HEK293 (cell line): Measurements from ENCODE around the gene USP46.

ENCODE experiments used
- BCL11A ChIP-seq: fragments of 450-650 bp; formaldehyde crosslinking; IDR thresholded peaks from 2 replicates; pipeline ENCODE4 v1.5.1; 2016; ENCODE audit warnings: low read depth, missing biosample characterization, missing genetic modification characterization
- ZSCAN30 ChIP-seq: fragments of 450-650 bp; IDR thresholded peaks from 2 replicates; pipeline ENCODE4 v1.5.1; 2018; ENCODE audit warnings: missing biosample characterization, mild to moderate bottlenecking, missing genetic modification characterization, moderate library complexity

Gene USP46

GRCh38 chr4:52545099-52546069 is 113.7 kb downstream of the USP46 start (continued):
- TF ChIP-seq ZSCAN30 (tag by site-specific recombination) (0 out of 2 replicates have a peak, but pooled peaks have one; percentile 38), BCL11A (no peak)
